ENCODE measurements around the gene TXN2.

TXN2 gene

GRCh38 chr22:36486619-36487384 is 5.4 kb upstream of the TXN2 start:
- DNase-seq (ENCODE audit: low spot score) = peak; percentile 54

GRCh38 chr22:36480941-36481392 is 473 bp downstream of the TXN2 start:
- no peak for DNase-seq (ENCODE audit: low spot score)

GRCh38 chr22:36478966-36479365 is 2.5 kb downstream of the TXN2 start:
- DNase-seq (ENCODE audit: low spot score) = peak; percentile 26

GRCh38 chr22:36475341-36475740 is 6.1 kb downstream of the TXN2 start:
- no peak for DNase-seq (ENCODE audit: low spot score)

GRCh38 chr22:36472689-36473088 is 8.8 kb downstream of the TXN2 start:
- DNase-seq (ENCODE audit: low spot score) = no peak

- no peak for DNase-seq (ENCODE audit: low spot score)
Measured at GRCh38 chr22:36471341-36471821, 10.1 kb downstream of the TXN2 start.

GRCh38 chr22:36470994-36471331 is 10.5 kb downstream of the TXN2 start:
- DNase-seq (ENCODE audit: low spot score) = no peak

- DNase-seq (ENCODE audit: low spot score) = peak; percentile 89
Measured at GRCh38 chr22:36470162-36470993, 11.1 kb downstream of the TXN2 start.

GRCh38 chr22:36469094-36469710 is 12.2 kb downstream of the TXN2 start:
- DNase-seq (ENCODE audit: low spot score) = no peak

GRCh38 chr22:36467946-36468345 is 13.5 kb downstream of the TXN2 start:
- no peak for DNase-seq (ENCODE audit: low spot score)

- no peak for DNase-seq (ENCODE audit: low spot score)
Measured at GRCh38 chr22:36467042-36467810, 14.2 kb downstream of the TXN2 start.

- no peak for DNase-seq (ENCODE audit: low spot score)
Measured at GRCh38 chr22:36466258-36466657, 15.2 kb downstream of the TXN2 start.

- DNase-seq (ENCODE audit: low spot score) = no peak
Measured at GRCh38 chr22:36465232-36466021, 16.0 kb downstream of the TXN2 start.

- DNase-seq (ENCODE audit: low spot score) = no peak
Measured at GRCh38 chr22:36464715-36465231, 16.7 kb downstream of the TXN2 start.

GRCh38 chr22:36463783-36464184 is 17.7 kb downstream of the TXN2 start:
- DNase-seq (ENCODE audit: low spot score) = no peak

GRCh38 chr22:36461665-36462649 is 19.5 kb downstream of the TXN2 start:
- DNase-seq (ENCODE audit: low spot score) = no peak

- DNase-seq (ENCODE audit: low spot score) = no peak
Measured at GRCh38 chr22:36460202-36460601, 21.2 kb downstream of the TXN2 start.

GRCh38 chr22:36457688-36458450 is 23.6 kb downstream of the TXN2 start:
- DNase-seq (ENCODE audit: low spot score) = no peak

- DNase-seq (ENCODE audit: low spot score) = no peak
Measured at GRCh38 chr22:36456464-36456845, 25.0 kb downstream of the TXN2 start.

Data from hematopoietic multipotent progenitor cell treated with erythropoietin and hydrocortisone succinate and interleukin-3 and kit ligand, for 17 days (in vitro differentiated cells).